K562 (cell line): ENCODE results near the gene GNA15. TPM values are rescaled to one million over a fixed set of nuclear protein-coding genes. Genes with fewer than 3 reads are reported as not detected.

ENCODE experiments used
- ARID1B ChIP-seq: fragments of 450-650 bp; IDR thresholded peaks from 2 replicates; pipeline ENCODE4 v1.6.1; 2016; ENCODE audit warnings: antibody characterized with exemption, mild to moderate bottlenecking, inconsistent platforms
- FOXA3 ChIP-seq, 2 experiments: fragments of 450-650 bp in 1 of 2; sonication (generic) in 1 of 2; formaldehyde crosslinking; IDR thresholded peaks in 1 of 2; conservative IDR thresholded peaks in 1 of 2; 2 replicates each; pipeline versions ENCODE4 v1.4.0 to v1.8.0; 2020 to 2022; ENCODE audit warnings: mild to moderate bottlenecking in 2 of 2, missing genetic modification reagents in 1 of 2
- GATAD2A ChIP-seq: fragments of 450-650 bp; IDR thresholded peaks from 2 replicates; pipeline ENCODE4 v1.6.1; 2017
- HSF4 ChIP-seq: fragments of 250-450 bp; sonication (Bioruptor Pico); IDR thresholded peaks from 2 replicates; pipeline ENCODE4 v2.1.2; 2022; ENCODE audit warnings: mild to moderate bottlenecking, moderate library complexity, borderline replicate concordance
- NCOA1 ChIP-seq: fragments of 450-650 bp; IDR thresholded peaks from 2 replicates; pipeline ENCODE4 v1.6.1; 2016; ENCODE audit warnings: low read depth
- NCOA6 ChIP-seq: fragments of 450-650 bp; IDR thresholded peaks from 2 replicates; pipeline ENCODE4 v1.6.1; 2017; ENCODE audit warnings: mild to moderate bottlenecking
- SLC30A9 ChIP-seq: fragments of 250-450 bp; sonication (Bioruptor Pico); IDR thresholded peaks from 2 replicates; pipeline ENCODE4 v1.8.0; 2022; ENCODE audit warnings: mild to moderate bottlenecking, moderate library complexity
- SMAD4 ChIP-seq: fragments of 250-450 bp; sonication (Bioruptor Pico); conservative IDR thresholded peaks from 2 replicates; pipeline ENCODE4 v1.8.0; 2021; ENCODE audit warnings: inconsistent platforms, mild to moderate bottlenecking, moderate library complexity
- TEAD1 ChIP-seq, 2 experiments: fragments of 450-650 bp in 1 of 2; sonication (generic) in 1 of 2; formaldehyde crosslinking; IDR thresholded peaks; 2 replicates each; pipeline versions ENCODE4 v1.4.0 to v1.8.0; 2020 to 2022; ENCODE audit warnings: mild to moderate bottlenecking in 2 of 2, missing genetic modification reagents in 1 of 2
- ZNF212 ChIP-seq: fragments of 450-650 bp; formaldehyde crosslinking; IDR thresholded peaks from 2 replicates; pipeline ENCODE4 v1.4.0; 2020; ENCODE audit warnings: mild to moderate bottlenecking
- polyA plus RNA-seq, 8 experiments: library from polyadenylated mRNA; depleted of rRNA in 4 of 8; stranded (reverse) in 5 of 8; unstranded in 3 of 8; fragments of >200 nt; fragmentation: Nextera tagmentation in 2 of 8; fragmentation: Illumina TruSeq in 1 of 8; extraction: Ambion mirVana in 2 of 8; extraction: Trizol in 1 of 8; gene quantifications; 2 replicates each; pipeline versions ENCODE4 v1.2.1 to v1.2.3, GENCODE V29; 2011 to 2014; ENCODE audit warnings: inconsistent platforms in 1 of 8, missing spikeins in 1 of 8
- total RNA-seq, 7 experiments: library from RNA; depleted of rRNA in 6 of 7; stranded (reverse); fragments of >200 nt in 6 of 7; fragmentation: Illumina TruSeq in 2 of 7; extraction: Trizol in 2 of 7; gene quantifications; 2 replicates each; pipeline versions ENCODE4 v1.2.1 to v1.2.3, GENCODE V29; 2011 to 2021; ENCODE audit warnings: low replicate concordance in 1 of 7
- TF ChIP-seq, protein P1 (sequence below): fragments of 250-450 bp; sonication (Bioruptor Pico); IDR thresholded peaks from 2 replicates; pipeline ENCODE4 v1.5.0; 2020; ENCODE audit warnings: mild to moderate bottlenecking, borderline replicate concordance
- TF ChIP-seq, protein P2 (sequence below), 2 experiments: fragments of 450-650 bp in 1 of 2; sonication (generic) in 1 of 2; formaldehyde crosslinking in 1 of 2; IDR thresholded peaks in 1 of 2; conservative IDR thresholded peaks in 1 of 2; 2 replicates each; pipeline versions ENCODE4 v1.6.1 to v1.8.1; 2016 to 2023; ENCODE audit warnings: mild to moderate bottlenecking in 2 of 2, moderate library complexity in 2 of 2, inconsistent platforms in 1 of 2, missing genetic modification reagents in 1 of 2
- TF ChIP-seq, protein P3 (sequence below), 2 experiments: IDR thresholded peaks; 2 replicates each; pipeline ENCODE4 v1.6.1; 2012; ENCODE audit warnings: improper control_type of control experiment in 2 of 2, low read depth in 2 of 2, low read length in 2 of 2, borderline replicate concordance in 1 of 2
- TF ChIP-seq, protein P4 (sequence below): IDR thresholded peaks from 2 replicates; pipeline ENCODE4 v1.6.1; 2011; ENCODE audit warnings: borderline replicate concordance, low read depth, mild to moderate bottlenecking, moderate library complexity, low read length; ENCODE audit not compliant: insufficient read depth, poor library complexity, severe bottlenecking

Gene GNA15
- total and polyA plus RNA-seq, 9 of the 15 experiments (the other 6 are each of a cell fraction or from before 2014, with no cell fraction given): 0.03 to 0.24 (median 0.11) TPM; not detected in 1

DNA sequence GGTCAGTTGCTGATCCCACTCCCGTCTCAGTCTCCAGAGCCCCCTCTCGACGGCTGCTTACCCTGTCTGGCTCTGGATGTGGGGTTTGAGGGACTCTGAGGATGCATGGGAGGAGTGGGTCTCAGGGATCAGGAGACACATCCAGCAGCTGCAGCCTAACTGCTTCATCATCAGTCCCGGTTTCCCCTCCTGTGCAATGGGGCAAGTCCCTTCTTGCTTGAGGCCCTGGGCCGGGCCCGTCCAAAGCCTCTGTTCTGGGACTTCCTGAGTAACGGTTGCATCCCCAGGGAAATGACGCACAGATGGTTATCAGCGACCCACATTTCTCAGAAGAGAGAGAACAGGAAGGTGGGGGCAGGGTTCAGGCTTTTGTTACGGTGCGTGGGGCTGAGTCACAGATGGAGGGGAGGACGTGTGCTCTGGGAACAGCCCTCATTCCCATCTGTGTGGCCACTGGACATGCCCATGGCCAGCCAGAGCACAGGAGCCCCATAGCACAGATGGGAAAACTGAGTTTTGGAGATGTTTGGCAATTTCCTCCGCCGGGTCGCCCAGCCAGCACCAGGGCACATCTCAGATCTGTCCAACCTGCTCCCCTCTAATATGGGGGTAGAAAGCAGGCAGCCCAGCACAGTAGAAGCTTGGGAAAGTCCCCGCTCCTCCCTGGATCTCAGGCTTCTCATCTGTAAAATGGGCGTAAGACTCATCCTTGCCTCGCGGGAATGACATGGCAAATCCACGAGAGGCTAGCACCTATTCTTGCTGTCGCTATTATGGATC lies 19.3 kb downstream of the GNA15 start (continued):
- TF ChIP-seq, protein P1, sequence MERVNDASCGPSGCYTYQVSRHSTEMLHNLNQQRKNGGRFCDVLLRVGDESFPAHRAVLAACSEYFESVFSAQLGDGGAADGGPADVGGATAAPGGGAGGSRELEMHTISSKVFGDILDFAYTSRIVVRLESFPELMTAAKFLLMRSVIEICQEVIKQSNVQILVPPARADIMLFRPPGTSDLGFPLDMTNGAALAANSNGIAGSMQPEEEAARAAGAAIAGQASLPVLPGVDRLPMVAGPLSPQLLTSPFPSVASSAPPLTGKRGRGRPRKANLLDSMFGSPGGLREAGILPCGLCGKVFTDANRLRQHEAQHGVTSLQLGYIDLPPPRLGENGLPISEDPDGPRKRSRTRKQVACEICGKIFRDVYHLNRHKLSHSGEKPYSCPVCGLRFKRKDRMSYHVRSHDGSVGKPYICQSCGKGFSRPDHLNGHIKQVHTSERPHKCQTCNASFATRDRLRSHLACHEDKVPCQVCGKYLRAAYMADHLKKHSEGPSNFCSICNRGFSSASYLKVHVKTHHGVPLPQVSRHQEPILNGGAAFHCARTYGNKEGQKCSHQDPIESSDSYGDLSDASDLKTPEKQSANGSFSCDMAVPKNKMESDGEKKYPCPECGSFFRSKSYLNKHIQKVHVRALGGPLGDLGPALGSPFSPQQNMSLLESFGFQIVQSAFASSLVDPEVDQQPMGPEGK: no peak
- TF ChIP-seq, protein P2, sequence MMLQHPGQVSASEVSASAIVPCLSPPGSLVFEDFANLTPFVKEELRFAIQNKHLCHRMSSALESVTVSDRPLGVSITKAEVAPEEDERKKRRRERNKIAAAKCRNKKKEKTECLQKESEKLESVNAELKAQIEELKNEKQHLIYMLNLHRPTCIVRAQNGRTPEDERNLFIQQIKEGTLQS (IDR thresholded peaks at IDR 0.05): peak; percentile 95
- TF ChIP-seq, protein P2 (CRISPR knock-in tag; conservative IDR thresholded peaks at IDR 0.05): peak; percentile 91
- no peak for TF ChIP-seq ZNF212 (CRISPR knock-in tag)
- TF ChIP-seq, protein P3, sequence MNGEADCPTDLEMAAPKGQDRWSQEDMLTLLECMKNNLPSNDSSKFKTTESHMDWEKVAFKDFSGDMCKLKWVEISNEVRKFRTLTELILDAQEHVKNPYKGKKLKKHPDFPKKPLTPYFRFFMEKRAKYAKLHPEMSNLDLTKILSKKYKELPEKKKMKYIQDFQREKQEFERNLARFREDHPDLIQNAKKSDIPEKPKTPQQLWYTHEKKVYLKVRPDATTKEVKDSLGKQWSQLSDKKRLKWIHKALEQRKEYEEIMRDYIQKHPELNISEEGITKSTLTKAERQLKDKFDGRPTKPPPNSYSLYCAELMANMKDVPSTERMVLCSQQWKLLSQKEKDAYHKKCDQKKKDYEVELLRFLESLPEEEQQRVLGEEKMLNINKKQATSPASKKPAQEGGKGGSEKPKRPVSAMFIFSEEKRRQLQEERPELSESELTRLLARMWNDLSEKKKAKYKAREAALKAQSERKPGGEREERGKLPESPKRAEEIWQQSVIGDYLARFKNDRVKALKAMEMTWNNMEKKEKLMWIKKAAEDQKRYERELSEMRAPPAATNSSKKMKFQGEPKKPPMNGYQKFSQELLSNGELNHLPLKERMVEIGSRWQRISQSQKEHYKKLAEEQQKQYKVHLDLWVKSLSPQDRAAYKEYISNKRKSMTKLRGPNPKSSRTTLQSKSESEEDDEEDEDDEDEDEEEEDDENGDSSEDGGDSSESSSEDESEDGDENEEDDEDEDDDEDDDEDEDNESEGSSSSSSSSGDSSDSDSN (IDR thresholded peaks at IDR 0.05; ENCODE audit: borderline replicate concordance in 1 of 2, low read depth in 2 of 2, low read length in 2 of 2): peak; percentile 54 to 81; a peak in 3 of 4 replicates
- TF ChIP-seq TEAD1 (CRISPR knock-in tag; IDR thresholded peaks at IDR 0.05): peak in 1 of 2 experiments; percentile 94; a peak in 2 of 4 replicates
- TF ChIP-seq NCOA6: peak; percentile 59; the same call in 1 of the 2 replicates
- TF ChIP-seq ARID1B: peak; percentile 93
- no peak for TF ChIP-seq HSF4 (CRISPR knock-in tag)
- no peak for TF ChIP-seq FOXA3 (CRISPR knock-in tag; conservative IDR thresholded peaks at IDR 0.05 in 1 of 2, IDR thresholded peaks at IDR 0.05 in 1 of 2)
- peak; percentile 63; the same call in 1 of the 2 replicates for TF ChIP-seq GATAD2A
- TF ChIP-seq SMAD4: 0 out of 2 replicates have a peak, but pooled peaks have one; percentile 59
- TF ChIP-seq NCOA1: peak; percentile 83
- no peak for TF ChIP-seq SLC30A9 (CRISPR knock-in tag)
- TF ChIP-seq, protein P4, sequence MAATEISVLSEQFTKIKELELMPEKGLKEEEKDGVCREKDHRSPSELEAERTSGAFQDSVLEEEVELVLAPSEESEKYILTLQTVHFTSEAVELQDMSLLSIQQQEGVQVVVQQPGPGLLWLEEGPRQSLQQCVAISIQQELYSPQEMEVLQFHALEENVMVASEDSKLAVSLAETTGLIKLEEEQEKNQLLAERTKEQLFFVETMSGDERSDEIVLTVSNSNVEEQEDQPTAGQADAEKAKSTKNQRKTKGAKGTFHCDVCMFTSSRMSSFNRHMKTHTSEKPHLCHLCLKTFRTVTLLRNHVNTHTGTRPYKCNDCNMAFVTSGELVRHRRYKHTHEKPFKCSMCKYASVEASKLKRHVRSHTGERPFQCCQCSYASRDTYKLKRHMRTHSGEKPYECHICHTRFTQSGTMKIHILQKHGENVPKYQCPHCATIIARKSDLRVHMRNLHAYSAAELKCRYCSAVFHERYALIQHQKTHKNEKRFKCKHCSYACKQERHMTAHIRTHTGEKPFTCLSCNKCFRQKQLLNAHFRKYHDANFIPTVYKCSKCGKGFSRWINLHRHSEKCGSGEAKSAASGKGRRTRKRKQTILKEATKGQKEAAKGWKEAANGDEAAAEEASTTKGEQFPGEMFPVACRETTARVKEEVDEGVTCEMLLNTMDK: no peak
